PC-3 (cell line): ENCODE measurements around the gene MCFD2. TPM values are rescaled to one million over a fixed set of nuclear protein-coding genes. Genes with fewer than 3 reads are reported as not detected.

Source experiments
- ATAC-seq: fragments of 200-7000 bp; cut with Tn5 transposase; 2 replicates; pipeline ENCODE4 v1.9.1; 2020; ENCODE audit warnings: mild to moderate bottlenecking, moderate library complexity
- BruUV-seq: library from RNA; stranded (reverse); fragments of 400-500 nt; replicated peaks from 2 replicates; lab custom pipeline; 2021; lab: Mats Ljungman, UMichigan
- CTCF ChIA-PET: fragments of 300-600 bp; sonication (Branson Sonifier 250); formaldehyde crosslinking; loops from one replicate; lab custom pipeline; 2022; ENCODE audit warnings: antibody characterized with exemption; lab: Charles Lee
- POLR2A ChIA-PET: fragments of 300-600 bp; sonication (Branson Sonifier 250); formaldehyde crosslinking; loops from one replicate; lab custom pipeline; 2022; ENCODE audit warnings: antibody characterized with exemption; ENCODE audit not compliant: unreplicated experiment; lab: Charles Lee
- DNase-seq: peaks from one replicate; pipeline ENCODE4 v3.0.0-alpha.2; 2015
- H2AFZ ChIP-seq: fragments of 300-600 bp; sonication (generic); 2 replicates; pipeline ENCODE4 v1.6.0; 2016; ENCODE audit warnings: antibody characterized with exemption, low read length
- H3F3A ChIP-seq: fragments of 300-600 bp; sonication (generic); one replicate; pipeline ENCODE4 v1.6.0; 2017; ENCODE audit warnings: antibody characterized with exemption, low read length, control low read depth, mild to moderate bottlenecking; ENCODE audit not compliant: unreplicated experiment
- H3K27ac ChIP-seq: fragments of 300-600 bp; sonication (generic); 2 replicates; pipeline ENCODE4 v1.5.1; 2016; ENCODE audit warnings: mild to moderate bottlenecking, low read length
- H3K27me3 ChIP-seq: fragments of 300-600 bp; sonication (generic); 2 replicates; pipeline ENCODE4 v1.6.1; 2016; ENCODE audit warnings: low read length, mixed read lengths
- H3K36me3 ChIP-seq: fragments of 300-600 bp; sonication (generic); 2 replicates; pipeline ENCODE4 v1.6.1; 2016; ENCODE audit warnings: low read depth, mixed run types, low read length, mixed read lengths
- H3K4me1 ChIP-seq: fragments of 300-600 bp; sonication (generic); 2 replicates; pipeline ENCODE4 v1.5.1; 2016; ENCODE audit warnings: low read length; ENCODE audit not compliant: insufficient read depth
- H3K4me2 ChIP-seq: fragments of 300-600 bp; sonication (generic); 2 replicates; pipeline ENCODE4 v1.6.0; 2016; ENCODE audit warnings: low read length
- H3K4me3 ChIP-seq: fragments of 300-600 bp; sonication (generic); 2 replicates; pipeline ENCODE4 v1.5.1; 2016; ENCODE audit warnings: mild to moderate bottlenecking, low read length, mixed read lengths
- H3K79me2 ChIP-seq: fragments of 300-600 bp; sonication (generic); 2 replicates; pipeline ENCODE4 v1.6.1; 2017; ENCODE audit warnings: low read length, mixed read lengths
- H3K9ac ChIP-seq: fragments of 300-600 bp; sonication (generic); 2 replicates; pipeline ENCODE4 v1.6.0; 2016; ENCODE audit warnings: mild to moderate bottlenecking, low read length
- H3K9me2 ChIP-seq: fragments of 300-600 bp; sonication (generic); replicated peaks from 2 replicates; pipeline ENCODE4 v1.6.1; 2016; ENCODE audit warnings: mixed run types, low read length, mixed read lengths
- H3K9me3 ChIP-seq: fragments of 300-600 bp; sonication (generic); 2 replicates; pipeline ENCODE4 v1.6.1; 2016; ENCODE audit warnings: low read length, mixed read lengths
- H4K20me1 ChIP-seq: fragments of 300-600 bp; sonication (generic); 2 replicates; pipeline ENCODE4 v1.6.1; 2016; ENCODE audit warnings: low read length, mixed read lengths
- EZH2 ChIP-seq: fragments of 300-600 bp; sonication (generic); IDR thresholded peaks from one replicate; pipeline ENCODE4 v1.6.1; 2017; ENCODE audit warnings: antibody characterized with exemption, mild to moderate bottlenecking, low read length; ENCODE audit not compliant: unreplicated experiment
- EZH2phosphoT487 ChIP-seq: fragments of 300-600 bp; sonication (generic); IDR thresholded peaks from 2 replicates; pipeline ENCODE4 v1.6.1; 2018; ENCODE audit warnings: mild to moderate bottlenecking, antibody characterized with exemption, low read length, borderline replicate concordance
- intact Hi-C: fragments of 100-400 bp; cut with micrococcal nuclease; formaldehyde crosslinking; loops from 2 replicates; pipeline ENCODE4 v1.9.0; 2023
- total RNA-seq: library from RNA; depleted of rRNA; stranded (reverse); fragments of >200 nt; gene quantifications from 2 replicates; pipeline ENCODE4 v1.2.3, GENCODE V29; 2014
- TF ChIP-seq, protein P1 (sequence below): fragments of 300-600 bp; sonication (generic); conservative IDR thresholded peaks from 2 replicates; pipeline ENCODE4 v1.5.1; 2017; ENCODE audit warnings: antibody characterized with exemption, low read depth, mild to moderate bottlenecking, low read length

MCFD2 gene
- total RNA-seq, 1 experiment from 2014 or later: 112 TPM

DNA sequence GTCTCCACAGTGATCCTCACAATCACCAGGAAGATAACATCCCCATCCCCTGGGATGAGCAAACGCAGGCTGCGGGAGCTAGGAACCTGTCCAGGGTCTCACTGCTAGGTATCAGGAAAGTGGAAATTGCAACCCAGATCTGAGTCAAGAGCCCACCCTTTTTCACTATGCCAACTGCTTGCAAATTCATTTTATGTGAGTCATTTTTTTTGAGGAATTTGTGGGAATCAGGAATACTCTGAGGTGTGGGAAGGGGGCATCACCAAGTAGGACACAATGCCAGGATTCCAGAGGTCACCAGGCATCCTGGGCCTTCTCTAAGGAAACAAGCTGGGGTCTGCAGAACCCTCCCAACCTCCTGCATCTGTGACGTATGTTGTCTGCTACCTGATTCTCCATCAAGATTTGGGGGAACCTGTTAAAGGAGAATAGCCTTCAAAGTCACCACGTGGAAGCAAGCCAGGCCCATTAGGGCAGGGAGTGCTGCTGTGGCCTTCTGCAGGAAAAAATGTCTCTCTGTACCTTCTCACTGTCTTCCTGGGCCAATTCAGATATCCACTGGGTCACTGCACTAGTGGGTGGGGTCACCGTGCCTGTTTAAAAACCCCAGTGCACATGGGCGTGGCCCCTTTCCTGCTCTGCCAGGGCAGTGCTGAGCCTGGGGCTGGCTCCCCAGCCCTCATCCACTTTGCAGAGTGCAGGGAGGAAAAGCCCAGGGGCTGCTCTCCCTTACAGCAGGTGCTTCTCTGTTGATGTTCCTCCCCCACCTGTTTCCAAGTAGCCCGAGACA, 50.2 kb downstream of the MCFD2 start:
- no TSS peak for BruUV-seq
- CTCF ChIA-PET: no interaction called here
- H2AFZ ChIP-seq: no peak overlapping the region
- no peaks in the 10 kb centered on the region for H3K27me3 ChIP-seq
- ATAC-seq: no peak
- H3K4me2 ChIP-seq: no peak overlapping the region
- TF ChIP-seq, protein P1, sequence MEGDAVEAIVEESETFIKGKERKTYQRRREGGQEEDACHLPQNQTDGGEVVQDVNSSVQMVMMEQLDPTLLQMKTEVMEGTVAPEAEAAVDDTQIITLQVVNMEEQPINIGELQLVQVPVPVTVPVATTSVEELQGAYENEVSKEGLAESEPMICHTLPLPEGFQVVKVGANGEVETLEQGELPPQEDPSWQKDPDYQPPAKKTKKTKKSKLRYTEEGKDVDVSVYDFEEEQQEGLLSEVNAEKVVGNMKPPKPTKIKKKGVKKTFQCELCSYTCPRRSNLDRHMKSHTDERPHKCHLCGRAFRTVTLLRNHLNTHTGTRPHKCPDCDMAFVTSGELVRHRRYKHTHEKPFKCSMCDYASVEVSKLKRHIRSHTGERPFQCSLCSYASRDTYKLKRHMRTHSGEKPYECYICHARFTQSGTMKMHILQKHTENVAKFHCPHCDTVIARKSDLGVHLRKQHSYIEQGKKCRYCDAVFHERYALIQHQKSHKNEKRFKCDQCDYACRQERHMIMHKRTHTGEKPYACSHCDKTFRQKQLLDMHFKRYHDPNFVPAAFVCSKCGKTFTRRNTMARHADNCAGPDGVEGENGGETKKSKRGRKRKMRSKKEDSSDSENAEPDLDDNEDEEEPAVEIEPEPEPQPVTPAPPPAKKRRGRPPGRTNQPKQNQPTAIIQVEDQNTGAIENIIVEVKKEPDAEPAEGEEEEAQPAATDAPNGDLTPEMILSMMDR: no peak
- TF ChIP-seq EZH2phosphoT487 (no peak), EZH2 (no peak)
- POLR2A ChIA-PET: no interaction called here
- no peak overlapping the region for H3K4me3 ChIP-seq
- no peaks in the 10 kb centered on the region for H3K79me2 ChIP-seq
- H3F3A ChIP-seq: no peaks in the 10 kb centered on the region
- no peaks in the 10 kb centered on the region for H3K9me2 ChIP-seq
- no peak overlapping the region for H3K9ac ChIP-seq
- intact Hi-C loops: no loop called here
- no peak overlapping the region for H3K27ac ChIP-seq
- peaks cover 10% of the 10 kb centered on the region for H3K9me3 ChIP-seq
- DNase-seq: no peak
- peaks cover 3% of the 10 kb centered on the region; the same call in 1 of the 2 replicates for H3K36me3 ChIP-seq
- H3K4me1 ChIP-seq: no peaks in the 10 kb centered on the region
- no peaks in the 10 kb centered on the region for H4K20me1 ChIP-seq

DNA sequence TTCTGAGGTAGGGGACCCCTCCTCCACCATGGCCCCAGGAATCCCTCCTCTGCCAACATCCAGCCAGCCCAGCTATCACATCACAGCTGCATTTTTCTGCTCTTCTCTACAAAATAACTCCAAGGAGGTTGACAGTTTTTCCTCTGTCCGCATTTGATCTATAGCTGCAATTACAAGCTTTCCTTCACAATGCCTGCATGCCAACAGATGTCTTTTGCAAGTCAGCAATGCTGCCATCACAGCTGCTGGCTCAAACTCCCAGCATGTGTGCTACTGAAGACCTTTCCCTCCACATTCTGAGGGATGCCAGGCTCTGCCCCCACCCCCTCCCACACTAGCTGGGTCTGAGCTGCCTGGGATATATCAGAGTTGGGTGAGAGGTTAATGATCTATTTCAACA, 51.7 kb downstream of the MCFD2 start:
- BruUV-seq: no TSS peak
- DNase-seq (no peak), ATAC-seq (no peak)
- Histone ChIP-seq H3K4me1 (no peaks in the 10 kb centered on the region), H3K79me2 (no peaks in the 10 kb centered on the region), H2AFZ (no peak overlapping the region), H3K27me3 (no peaks in the 10 kb centered on the region), H3K36me3 (peaks cover 3% of the 10 kb centered on the region; the same call in 1 of the 2 replicates), H3K4me2 (no peak overlapping the region), H3K9me2 (no peaks in the 10 kb centered on the region), H4K20me1 (no peaks in the 10 kb centered on the region), H3K4me3 (no peak overlapping the region), H3K9me3 (peaks cover 10% of the 10 kb centered on the region), H3F3A (no peaks in the 10 kb centered on the region), H3K9ac (no peak overlapping the region), H3K27ac (no peak overlapping the region)
- TF ChIP-seq EZH2phosphoT487 (no peak), EZH2 (no peak)
- TF ChIP-seq, protein P1: no peak
- ChIA-PET CTCF (no interaction called here), POLR2A (no interaction called here)
- intact Hi-C loops: no loop called here

DNA sequence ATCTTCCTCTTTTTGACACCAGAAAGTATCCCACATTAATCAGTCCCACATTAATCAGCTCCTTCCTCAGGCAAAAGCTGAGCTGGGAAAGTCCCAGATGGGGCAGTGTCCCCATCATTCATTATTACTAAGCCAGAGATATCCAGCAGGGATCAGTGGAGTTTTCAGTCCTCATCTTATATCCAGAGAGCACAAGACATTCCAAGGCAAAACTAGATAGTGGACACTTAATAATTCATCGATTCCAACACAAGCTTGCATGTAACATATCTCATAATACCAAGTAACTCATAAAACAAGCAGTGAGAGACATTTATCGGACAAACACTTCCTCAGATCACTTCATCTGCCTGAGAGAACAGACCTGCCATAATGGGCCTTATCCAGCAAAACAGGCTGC, 53.1 kb downstream of the MCFD2 start:
- no peak overlapping the region for H3K4me2 ChIP-seq
- POLR2A ChIA-PET: no interaction called here
- H2AFZ ChIP-seq: no peak overlapping the region
- no peak overlapping the region for H3K9ac ChIP-seq
- CTCF ChIA-PET: no interaction called here
- no peak overlapping the region for H3K4me3 ChIP-seq
- H3K27me3 ChIP-seq: no peaks in the 10 kb centered on the region
- H3K9me3 ChIP-seq: peaks cover 10% of the 10 kb centered on the region
- BruUV-seq: no TSS peak
- H3K4me1 ChIP-seq: 0 out of 2 replicates have a peak, but pooled peaks cover 7% of the 10 kb centered on the region
- intact Hi-C loops: no loop called here
- peaks cover 3% of the 10 kb centered on the region; the same call in 1 of the 2 replicates for H3K36me3 ChIP-seq
- no peak overlapping the region for H3K27ac ChIP-seq
- H4K20me1 ChIP-seq: no peaks in the 10 kb centered on the region
- no peak for ATAC-seq
- H3F3A ChIP-seq: no peaks in the 10 kb centered on the region
- no peaks in the 10 kb centered on the region for H3K79me2 ChIP-seq
- no peak for DNase-seq
- no peaks in the 10 kb centered on the region for H3K9me2 ChIP-seq
- TF ChIP-seq, protein P1: no peak
- no peak for TF ChIP-seq EZH2phosphoT487
- no peak for TF ChIP-seq EZH2
